GM18505 (cell line): ENCODE data around the gene FRAS1.

ENCODE experiments used
- ATAC-seq: cut with Tn5 transposase; IDR thresholded peaks from one replicate; pipeline ENCODE4 v1.9.1; 2021; ENCODE audit not compliant: unreplicated experiment
- POLR2A ChIP-seq: IDR thresholded peaks from 4 replicates; pipeline ENCODE4 v1.6.1; 2011; ENCODE audit warnings: borderline replicate concordance; ENCODE audit not compliant: insufficient read depth, insufficient read length; ENCODE audit errors: extremely low read depth

Gene FRAS1

DNA sequence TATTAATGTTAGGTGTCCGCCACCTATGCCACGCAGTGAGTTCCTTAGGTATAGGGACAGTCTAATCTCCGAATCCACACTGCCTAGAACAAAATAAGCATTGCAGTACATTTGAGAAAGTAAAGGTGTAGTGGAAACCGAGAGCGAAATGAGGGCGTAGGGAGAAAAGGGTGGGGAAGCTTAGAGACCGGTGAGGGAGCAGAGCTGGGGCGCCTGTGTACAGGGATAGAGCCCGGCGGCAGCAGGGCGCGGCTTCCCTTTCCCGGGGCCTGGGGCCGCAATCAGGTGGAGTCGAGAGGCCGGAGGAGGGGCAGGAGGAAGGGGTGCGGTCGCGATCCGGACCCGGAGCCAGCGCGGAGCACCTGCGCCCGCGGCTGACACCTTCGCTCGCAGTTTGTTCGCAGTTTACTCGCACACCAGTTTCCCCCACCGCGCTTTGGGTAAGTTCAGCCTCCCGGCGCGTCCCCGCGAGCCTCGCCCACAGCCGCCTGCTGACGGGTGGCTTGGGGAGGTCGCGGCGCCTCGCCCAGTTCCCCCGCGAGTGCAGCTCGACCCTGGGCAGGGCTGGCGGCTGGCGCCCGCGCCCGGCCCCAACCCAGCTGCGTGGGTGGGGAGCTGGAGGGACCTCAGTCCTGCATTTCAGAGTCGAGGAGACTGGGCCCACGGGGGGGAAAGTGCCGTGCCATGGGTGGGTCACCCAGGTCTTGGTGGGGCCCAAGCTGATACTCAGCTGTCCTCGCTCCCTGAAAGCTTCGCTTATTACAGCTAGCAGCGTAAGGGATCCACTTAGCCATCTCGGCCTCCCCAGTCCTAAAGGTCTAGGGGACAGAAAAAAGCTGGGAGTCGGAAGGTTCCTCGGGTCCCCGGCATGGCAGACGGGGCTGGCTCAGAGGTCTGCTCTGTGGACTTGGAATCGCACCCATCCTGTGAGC, 494.6 kb downstream of the FRAS1 start, which contains the start of gene ANXA3:
Gene ANXA3 (plus strand): TSS at position 351 of the 932 bp plus-strand sequence. CDS start 2,704 bp downstream, outside the sequence.
- TF ChIP-seq POLR2A: no peak
- no peak for ATAC-seq

DNA sequence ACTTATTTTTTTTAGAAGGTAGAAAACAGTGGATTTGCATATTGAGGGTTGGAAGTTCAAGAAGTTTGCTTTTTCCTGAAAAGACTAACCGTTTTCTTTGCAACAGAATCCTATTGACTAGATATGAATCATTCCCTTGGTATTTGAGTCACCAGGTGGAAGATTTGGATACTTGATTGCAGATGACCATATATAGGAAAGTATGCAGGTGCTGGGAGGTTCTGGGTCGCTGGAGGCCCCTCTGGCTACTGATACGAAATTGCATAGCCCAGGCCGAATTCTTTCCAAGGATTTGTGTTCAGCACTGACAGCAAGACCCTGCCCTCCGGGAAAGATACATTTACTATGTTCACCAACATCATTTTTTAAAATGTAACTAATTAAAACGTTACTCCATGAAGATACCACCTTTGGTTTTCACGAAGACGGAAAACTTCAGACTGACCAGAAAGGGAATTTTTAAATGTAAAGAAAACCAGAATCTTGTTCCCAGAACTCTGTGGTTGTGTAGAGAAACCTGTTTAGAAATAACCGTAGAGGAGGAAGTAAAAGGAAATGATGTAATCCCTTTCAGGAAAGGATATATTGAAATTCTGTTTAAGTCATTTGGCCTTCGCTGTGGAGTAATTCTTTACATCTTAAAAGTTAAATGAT, 495.4 kb downstream of the FRAS1 start:
- ATAC-seq: no peak

GRCh38 chr4:78553043-78553396, 495.9 kb downstream of the FRAS1 start:
- no peak for ATAC-seq
- no peak for TF ChIP-seq POLR2A

More for the DNA sequence above, 495.4 kb downstream of the FRAS1 start:
- TF ChIP-seq POLR2A: no peak

- ATAC-seq: no peak
- no peak for TF ChIP-seq POLR2A
Observed at GRCh38 chr4:78553529-78554060, 496.5 kb downstream of the FRAS1 start.

GRCh38 chr4:78556665-78557064, 499.5 kb downstream of the FRAS1 start:
- no peak for ATAC-seq
- TF ChIP-seq POLR2A: no peak

- no peak for TF ChIP-seq POLR2A
Observed at GRCh38 chr4:78557841-78558240, 500.7 kb downstream of the FRAS1 start.

GRCh38 chr4:78558410-78558809, 501.3 kb downstream of the FRAS1 start:
- no peak for TF ChIP-seq POLR2A
- no peak for ATAC-seq

More at GRCh38 chr4:78557841-78558240, 500.7 kb downstream of the FRAS1 start:
- ATAC-seq: no peak

GRCh38 chr4:78560296-78560963, 503.3 kb downstream of the FRAS1 start:
- no peak for TF ChIP-seq POLR2A
- ATAC-seq: no peak

DNA sequence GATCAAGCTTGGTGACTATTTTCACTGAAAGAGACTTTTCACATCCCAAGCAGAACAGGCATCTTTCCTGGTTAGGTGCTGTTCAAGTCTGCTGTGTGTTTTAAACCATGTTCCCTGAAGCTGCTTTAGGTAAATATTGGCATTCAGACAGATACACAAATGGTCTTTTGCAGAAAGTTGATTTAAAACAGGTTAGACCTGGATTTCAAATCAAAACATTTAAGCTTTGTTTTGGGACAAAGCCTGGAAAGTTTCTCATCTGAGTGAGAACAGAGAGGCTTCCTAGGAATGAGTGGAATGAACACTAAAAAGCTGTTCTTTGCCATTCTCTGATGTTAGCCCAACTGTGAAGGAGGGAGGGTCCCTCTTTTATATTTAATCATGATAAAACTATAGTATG, 504.6 kb downstream of the FRAS1 start:
- no peak for TF ChIP-seq POLR2A
- no peak for ATAC-seq

- no peak for TF ChIP-seq POLR2A
- ATAC-seq: no peak
Observed at GRCh38 chr4:78562687-78563086, 505.6 kb downstream of the FRAS1 start.

GRCh38 chr4:78565971-78566372, 508.8 kb downstream of the FRAS1 start:
- TF ChIP-seq POLR2A: no peak
- ATAC-seq: no peak

DNA sequence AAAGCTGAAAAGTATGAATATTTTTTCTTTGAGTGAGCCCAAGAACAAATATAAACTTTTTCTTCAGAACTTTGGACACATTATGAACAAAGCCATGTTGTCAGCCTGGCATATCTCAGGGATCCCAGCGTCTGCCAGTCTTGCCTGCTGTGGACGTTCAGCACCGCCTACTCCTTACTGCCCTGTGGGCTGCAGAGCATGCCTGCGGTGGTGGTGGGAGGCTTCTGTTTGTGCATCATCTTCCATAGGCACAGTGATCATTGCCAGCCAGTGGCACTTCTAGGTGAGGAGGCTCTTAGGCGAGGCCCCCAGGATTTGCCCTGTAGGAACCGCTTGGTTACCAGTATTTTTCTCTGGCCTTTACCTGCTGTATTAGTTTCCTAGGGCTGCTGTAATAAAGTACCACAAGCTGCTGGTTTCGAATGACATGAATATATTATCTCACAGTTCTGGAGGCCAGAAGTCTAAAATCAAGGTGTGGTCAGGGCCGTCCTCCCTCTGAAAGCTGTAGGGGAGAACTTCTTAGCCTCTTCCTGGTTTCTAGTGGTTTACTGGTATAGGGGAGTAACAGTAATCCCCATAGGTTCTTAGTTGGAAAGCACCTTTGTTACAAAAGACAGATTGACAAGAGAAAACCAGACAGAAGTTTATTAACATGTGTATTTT, 509.8 kb downstream of the FRAS1 start:
- no peak for ATAC-seq
- no peak for TF ChIP-seq POLR2A
